HG03442 (cell line): ENCODE measurements around the gene SNAI3.

Experiments used
- ATAC-seq: cut with Tn5 transposase; IDR thresholded peaks from one replicate; pipeline ENCODE4 v1.9.1; 2021; ENCODE audit warnings: mild to moderate bottlenecking, moderate library complexity; ENCODE audit not compliant: unreplicated experiment

The SNAI3 gene

DNA sequence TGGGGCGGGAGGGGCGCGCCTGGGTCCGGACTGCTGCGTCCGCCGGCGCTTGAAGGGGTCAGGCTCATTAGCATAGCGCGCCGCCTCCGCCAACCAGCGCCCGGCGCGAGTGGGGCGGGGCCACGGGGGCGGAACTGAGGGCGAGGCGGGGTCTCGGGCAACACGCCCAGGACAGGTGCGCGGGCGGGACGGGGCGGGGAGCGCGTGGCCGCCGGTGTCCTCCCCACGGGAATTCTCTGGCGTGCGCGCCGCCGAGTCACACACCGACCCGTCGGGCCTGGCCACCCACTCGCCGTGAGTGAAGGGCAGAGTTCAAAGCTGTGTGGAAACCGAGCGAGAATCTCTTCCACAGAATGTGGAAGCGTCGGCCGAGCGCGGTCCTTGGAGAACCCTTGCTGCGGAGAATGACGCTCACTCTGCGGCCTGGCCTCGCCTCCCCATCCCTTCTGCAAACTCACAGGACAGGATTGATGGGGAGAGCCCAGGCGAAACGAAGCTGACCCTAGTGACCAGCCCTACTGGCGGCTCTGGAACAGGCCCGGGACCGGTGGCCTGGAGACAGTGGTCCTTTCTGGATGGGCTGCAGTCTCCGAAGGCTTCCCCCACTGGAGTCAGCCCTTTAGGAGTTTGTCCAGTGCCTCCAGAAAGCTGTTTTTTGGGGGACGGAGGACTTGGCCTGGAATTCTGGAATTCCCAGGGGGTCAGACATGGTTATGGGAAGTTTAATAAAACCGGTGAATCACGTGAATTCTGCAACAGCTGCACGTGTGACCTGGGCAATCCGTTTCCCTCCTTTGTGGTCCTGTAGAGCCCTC, at the start of gene SNAI3:
TSS of gene SNAI3 (minus strand) at position 69 of the 815 bp plus-strand sequence. CDS start 101 bp downstream, outside the sequence.
- peak; percentile 59 for ATAC-seq

DNA sequence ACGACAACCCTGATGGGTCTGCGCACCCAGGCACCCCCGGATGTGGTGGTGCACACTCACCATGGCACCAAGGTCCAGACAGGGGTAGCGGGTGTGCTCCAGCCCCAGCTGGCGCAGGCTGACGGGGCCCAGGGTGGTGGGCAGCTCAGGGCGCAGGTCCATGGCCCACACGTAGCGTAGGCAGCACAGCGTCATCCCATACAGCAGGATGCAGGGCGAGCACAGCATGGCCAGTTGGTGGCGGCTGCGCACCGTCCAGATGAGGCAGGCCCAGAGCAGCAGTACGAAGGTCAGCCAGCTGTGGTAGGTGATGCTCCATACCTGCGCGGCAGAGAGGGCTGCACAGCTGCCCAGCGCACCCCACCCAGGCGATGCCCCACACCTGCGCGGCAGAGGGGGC, 49.8 kb upstream of the SNAI3 start:
- ATAC-seq, result no peak

DNA sequence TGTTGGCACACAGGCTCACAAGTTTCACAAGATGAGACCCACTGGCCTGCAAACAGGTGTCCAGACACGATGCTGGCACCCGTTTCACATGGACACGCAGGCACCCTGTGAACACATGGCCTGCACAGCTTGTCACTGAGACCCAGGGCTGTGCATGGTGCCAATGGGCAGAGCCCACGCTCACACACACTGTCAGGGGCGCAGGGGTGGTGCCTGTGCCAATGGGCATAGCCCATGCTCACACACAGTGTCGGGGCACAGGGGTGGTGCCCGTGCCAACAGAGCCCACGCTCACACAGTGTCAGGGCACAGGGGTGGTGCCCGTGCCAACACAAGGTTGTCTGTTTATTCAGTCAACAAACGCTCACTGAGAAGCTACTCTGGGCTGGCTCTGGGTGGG, 49.3 kb upstream of the SNAI3 start:
- no peak for ATAC-seq

DNA sequence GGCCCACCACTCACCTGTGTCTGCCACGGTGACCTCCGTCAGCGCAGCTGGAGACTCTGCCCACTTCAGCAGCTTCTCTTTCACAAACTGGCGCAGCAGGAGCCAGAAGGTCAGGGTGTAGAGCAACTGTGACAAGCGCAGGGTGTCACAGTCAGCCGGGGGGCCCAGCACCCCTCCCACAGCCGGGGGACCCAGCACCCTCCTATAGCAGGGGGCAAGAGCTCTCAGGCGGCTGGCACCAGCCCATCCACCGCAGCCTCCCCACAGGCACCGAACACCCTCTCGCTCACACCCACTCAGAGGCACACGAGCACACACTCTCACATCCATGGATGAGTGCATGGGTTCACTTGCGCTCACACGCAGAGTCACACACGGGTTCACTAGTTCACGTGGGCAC, 48.8 kb upstream of the SNAI3 start:
- ATAC-seq, result no peak

DNA sequence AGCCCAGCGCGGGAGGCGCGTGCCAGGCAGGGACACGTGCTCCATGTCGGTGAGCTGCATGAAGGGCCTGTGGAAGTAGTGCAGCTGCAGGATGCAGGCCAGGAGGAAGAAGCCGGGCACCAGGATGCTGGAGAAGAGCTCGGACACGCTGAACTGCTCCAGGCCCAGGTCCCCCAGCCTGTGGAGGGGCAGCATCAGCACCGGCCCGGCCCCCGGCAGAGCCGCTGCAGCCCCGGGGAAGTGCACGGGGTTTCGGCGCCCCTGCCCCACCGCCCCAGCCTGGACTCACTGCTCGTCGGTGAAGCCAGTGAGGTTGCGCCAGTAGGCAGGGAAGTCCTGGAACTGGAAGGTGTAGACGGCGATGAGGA, 48.0 kb upstream of the SNAI3 start:
- no peak for ATAC-seq

DNA sequence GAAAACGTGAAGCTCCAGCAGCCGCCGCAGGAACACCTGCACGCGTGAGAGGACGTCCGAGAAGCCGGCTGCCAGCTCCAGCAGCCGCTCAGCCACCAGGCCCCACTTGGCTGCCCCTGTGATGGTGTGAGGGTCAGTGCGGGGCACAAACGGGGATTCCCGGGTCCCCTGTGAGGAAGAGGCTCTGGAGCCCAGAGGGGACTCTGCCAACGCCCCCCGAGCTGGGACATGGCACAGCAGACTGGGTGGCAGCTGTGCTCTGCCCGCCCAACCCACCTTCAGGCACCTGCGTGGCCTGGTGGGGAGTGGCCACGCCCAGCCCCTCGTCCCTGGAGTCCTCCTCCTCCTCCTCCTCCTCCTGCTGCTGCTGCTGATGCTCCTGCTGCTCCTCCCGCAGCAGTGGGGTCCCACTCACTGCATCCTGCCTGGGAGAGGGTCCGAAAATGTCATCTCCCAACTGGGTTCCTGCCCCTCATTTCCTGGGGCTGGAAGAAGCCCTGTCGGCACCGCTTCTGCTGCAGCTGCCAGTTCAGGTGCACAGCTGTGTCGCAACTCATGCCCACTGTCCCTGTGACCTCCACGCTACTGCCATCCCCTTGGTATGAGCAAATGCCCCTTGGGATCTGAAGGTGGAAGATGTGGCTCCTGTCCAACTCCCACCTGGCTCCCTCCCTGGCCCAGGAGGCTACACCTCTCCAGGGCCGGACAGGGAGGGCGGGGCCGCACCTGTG, 47.5 kb upstream of the SNAI3 start:
- ATAC-seq, result no peak

DNA sequence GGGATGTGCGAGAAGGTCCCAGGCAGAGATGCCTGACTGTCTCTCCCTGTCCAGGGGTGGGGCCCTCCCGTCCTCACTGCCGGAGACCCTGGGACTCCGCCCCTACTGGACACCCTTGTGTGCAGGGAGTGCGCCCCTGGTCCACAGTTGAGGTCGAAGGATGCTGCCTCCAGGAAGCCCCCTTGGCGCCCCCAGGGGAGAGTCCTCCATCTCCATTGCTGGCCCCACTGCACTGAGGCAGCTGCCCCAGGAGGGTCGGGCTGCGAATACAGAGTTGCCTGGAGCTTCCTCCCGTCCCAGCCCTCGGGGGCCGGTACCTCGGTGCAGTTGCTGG, 46.6 kb upstream of the SNAI3 start:
- no peak for ATAC-seq

DNA sequence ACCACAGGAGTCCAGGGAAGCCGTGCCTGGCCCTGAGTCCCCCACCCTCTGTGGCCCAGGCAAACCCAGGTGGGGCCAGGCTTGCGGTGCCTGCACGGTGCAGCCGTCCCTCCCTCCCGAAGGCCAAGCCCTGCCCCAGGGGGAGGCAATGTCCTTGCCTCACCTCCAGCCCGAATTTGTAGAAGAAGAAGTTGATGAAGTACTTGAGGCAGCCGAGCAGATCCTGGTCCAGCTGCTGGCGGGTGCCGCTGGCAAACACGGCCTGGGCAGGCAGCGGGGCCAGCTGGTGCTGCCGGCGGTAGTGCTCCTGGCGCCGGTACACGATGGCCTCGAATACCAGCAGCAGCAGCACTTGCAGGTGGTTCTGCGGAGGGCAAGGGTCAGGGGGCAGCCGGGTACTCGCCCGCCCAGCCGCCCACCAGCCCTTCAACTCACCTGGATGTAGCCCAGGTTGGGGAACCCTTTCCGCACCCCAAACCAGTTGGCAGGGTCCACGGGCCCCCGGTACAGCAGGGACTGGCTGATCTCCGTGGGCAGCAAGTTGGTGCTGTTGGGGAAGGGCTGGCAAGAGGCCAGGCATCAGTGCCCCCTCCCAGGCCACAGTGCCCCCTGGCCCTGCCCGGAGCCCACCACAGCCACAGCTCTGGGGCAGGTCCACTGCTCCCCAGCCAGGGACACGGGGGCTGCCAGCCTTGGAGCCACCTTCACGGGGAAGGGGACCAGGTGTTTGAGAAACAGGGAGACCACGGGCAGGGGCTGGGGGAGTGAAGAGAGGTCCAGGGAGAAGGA, 46.1 kb upstream of the SNAI3 start:
- ATAC-seq, result no peak

DNA sequence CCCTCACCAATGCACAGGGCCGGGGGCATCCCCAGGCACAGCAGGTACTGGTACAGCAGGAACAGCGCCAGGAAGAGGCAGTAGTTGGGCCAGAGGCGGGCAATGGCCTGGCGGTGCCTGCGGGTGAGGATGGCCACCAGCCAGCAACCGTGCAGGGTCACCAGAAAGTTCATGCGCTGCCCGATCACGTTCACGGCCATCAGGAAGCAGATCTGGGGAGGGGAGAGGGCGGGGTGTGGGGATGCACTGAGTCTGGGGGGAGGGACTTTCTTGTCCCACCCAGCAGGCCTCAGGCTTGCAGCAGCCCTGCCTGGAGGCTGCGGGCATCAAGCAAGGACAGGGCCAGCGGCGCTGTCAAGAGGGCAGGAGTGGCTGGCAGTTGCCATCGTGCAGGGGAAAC, 45.4 kb upstream of the SNAI3 start:
- no peak for ATAC-seq

DNA sequence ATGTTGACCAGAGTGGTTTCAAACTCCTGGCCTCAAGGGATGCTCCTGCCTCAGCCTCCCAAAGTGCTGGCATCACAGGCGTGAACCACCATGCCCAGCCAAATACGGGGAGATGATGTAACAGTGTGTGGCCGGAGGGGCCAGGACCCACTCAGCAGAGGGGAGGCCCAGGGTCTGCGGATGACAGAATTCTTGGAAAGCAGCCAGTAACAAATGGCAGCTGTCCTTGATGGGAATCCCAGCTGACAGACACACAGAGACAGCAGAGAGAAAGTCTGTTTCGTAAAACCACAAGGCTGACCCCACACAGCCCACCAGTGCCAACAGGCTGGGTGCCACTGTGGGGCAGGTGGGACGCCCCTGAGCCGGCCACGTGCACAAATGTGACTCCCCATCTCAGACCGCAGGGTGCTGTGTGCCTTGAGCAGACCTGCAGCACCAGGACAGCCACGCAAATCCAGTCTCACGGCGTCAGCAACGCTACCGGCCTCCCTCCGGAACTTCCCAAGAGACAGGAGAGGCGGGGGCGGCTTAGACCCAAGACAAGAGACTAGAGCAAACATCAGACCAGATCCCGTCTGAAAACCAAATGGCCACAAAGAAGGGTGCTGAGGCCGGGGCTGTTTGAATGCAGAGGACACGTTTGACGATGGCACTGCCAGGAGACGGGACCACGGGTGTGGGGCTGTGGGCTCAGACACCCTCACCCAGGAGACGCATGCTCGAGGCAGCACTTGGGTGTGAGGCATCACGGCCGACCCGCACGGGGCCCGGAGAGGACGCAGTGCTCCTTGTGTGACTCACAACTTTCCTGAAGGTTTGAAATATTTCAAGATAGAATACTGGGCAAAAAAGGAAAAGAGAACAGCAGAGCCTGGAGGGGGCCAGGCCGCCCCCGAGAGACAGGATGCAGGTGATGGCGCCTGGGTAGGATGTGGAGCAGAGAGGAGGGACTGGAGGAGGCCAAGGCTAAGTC, 44.6 kb upstream of the SNAI3 start:
- no peak for ATAC-seq

DNA sequence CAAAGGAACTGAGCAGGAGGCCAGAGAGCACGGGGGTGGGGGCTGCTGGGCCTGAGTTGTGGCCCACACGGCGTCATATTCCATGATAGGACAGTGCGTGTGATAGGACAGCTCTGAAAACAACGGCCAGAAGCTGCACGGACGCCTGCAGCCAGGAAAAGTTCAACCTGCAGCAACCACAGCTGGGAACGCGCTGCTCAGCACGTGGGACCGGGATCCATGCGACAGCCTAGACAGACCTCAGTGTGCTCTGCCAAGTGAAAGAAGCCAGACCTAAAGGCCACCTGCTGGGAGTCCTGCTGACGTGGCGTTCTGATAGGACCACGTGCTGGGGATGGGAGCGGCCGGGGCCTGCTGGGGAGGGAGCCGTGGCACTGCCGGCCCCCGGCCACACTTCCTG, 41.6 kb upstream of the SNAI3 start:
- no peak for ATAC-seq

DNA sequence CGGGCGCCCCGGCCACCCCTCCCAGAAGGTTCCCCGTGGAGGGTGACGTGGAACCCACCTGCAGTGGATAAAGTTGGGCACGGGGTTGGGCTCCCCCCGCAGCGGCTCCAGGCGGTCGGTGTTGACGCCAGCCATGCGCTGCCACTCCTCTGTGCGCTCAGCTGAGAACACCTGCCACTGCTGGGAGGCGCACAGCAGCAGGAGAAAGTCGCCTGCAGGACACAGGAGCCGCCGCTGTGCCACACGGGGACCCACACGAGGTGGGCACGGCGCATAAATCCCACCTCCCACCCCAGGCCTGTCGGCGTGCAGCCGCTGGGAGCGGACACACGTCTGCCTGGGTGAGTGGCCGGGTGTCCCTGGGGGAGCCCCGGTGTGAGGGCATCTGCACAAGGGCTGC, 40.7 kb upstream of the SNAI3 start:
- ATAC-seq, result no peak

DNA sequence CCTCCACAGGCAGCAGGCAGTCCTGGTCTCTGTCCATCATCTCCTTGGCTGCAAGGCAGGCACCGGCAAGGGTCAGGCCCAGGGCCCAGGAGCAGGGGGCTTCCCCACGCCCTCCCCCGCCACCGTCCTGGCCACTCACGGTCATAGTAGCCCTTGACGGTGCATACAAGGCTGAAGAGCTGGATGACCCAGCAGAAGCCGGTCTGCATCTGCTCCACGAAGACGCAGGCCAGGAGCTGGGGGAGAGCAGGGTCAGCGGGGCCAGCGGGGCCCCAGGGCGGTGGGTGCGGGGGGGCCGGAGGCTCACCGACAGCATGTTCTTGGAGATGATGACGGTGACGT, 40.1 kb upstream of the SNAI3 start:
- ATAC-seq, result no peak

DNA sequence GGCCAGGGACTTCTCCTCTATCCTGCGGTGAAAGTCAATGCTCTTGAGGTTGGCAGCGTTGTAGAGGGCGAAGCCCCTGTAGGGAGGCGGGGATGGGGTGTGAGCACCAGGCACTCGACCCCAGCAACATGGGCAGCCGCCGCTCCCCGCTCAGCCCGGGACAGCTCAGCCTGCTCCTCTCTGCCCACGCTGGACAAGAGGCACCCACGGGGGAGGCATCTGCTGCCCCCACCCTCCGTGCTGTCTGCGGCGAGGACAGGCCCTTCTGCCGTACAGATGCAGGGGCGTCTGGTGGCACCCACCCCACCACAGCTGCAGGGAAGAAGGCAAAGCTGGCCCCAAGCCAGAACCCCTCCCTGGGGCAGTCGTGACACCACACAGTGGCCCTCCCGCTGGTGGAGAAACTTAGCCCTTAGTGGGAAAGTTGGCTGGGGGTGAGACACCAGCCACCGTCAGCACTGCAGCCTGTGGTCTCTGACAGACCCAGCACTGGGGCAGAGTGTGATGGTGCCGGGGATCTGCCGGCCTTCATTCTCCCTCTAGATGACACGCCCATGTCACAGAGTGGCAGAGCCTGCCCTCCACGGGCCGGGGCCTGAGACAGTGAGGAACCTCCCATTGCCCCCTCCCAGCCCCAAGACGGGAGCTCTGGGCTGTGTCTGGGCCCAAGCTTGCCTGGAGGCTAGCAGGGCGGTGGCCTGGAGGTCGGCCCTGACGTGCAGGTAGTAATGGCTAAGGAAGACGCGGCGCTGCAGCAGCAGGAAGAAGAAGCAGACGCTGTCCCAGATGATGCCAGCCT, 39.5 kb upstream of the SNAI3 start:
- no peak for ATAC-seq

DNA sequence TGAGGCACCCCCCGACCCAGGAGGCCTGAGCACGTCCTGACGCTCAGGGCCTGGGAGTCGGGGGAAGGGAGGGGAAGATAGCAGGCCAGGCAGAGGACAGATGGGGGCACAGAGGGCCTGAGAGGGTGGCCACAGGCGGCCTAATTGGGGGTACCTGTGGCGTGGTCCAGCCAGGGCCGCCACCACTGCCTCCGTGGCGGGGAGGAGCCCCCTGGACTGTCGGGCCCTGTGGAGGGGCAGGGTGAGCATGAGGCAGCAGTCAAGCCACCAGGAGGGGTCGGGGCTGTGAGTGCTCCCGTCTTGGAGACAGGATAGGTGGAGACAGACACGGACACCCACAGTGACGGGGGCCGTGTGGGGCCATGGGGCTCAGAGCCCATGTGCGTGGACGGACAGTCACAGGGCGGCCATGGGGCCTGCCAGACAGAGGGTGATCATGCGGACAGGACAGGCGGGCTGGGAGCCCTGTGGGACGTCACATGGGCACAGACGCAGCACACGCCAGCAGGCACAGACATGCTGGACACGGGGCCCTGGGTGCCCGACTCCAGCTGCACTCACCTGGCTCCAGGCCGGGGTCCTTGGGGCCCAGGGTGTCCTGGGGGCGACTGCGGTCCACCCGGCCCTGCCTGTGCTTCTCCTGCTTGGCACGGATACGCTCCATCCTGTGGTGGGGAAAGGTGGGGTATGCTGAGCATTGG, 38.7 kb upstream of the SNAI3 start:
- no peak for ATAC-seq

DNA sequence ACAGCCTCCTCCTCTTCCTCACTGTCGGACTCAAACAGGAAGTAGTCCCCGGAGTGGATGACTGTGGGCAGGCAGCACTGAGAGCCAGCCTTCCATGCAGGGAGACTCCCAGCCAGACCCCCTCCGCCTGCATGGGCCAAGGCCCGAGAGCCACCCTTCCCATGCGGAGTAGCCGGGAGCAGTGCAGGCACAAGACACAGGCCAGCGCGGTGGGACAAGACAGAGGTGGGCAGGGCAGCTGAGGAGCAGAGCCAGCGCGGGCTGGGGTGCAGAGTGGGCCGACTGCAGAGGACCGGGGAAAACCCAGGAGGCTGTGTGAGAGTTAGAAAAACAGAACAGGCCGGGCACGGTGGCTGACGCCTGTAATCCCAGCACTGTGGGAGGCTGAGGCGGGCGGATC, 37.6 kb upstream of the SNAI3 start:
- ATAC-seq, result no peak

DNA sequence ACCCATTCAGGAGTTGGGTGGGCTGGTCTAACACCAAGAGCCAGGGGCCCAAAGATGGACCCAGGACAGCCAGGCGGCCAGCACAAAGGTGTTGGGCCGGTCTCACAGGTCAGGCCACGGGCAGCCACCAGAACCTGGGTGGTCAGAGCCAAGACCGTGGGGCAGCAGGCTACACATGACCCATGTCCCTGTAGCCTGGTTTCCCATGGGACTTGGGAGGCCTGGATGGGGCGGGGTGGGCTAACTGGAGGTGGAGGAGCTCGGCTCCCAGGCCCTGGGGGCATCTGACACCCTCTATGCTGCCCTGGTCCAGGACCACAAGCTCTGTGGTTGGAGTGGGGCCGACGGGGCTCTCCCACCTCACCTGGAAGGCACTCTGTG, 37.2 kb upstream of the SNAI3 start:
- no peak for ATAC-seq

DNA sequence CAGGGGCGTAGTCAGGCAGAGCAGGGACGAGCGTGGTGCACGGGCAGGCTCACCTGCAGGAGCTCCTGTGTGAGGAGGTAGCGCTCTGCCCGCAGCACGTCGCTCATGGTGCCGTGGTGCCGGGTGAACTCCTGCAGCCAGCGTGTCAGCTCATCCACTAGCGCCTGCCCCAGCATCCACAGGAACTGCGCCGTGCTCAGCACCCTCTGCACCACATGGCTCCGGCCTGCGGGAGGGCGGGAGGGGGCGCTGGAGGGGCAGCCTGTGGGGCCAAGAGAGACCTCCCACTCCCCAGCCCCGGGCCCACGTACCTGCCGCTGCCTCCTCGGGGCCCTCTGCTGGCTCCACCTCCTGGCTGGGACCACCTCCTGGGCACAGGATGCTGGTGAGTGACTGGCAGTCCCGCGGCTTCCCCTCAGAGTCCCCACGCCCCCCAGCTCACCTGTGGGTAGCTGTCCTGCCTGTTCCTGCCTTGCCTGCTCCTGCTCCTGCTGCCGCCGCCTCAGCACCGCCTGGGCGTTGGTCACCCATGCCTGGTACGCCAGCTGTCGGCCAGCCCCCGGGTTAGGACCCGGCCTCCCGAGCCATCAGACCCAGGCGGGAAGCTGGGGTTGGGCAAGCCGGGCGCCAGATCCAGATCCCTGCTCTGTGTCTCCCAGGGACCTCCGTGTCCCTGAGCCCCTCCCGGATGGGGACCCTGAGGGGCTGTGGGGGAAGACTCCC, 36.6 kb upstream of the SNAI3 start:
- no peak for ATAC-seq
